CD4-positive, alpha-beta T cell treated with Interleukin-17A for 4 hours (primary cell): ENCODE measurements around the gene ASB12.
A peak's percentile ranks its signal among the peaks of the same experiment; 100 is the strongest.
"Not testable (repeated sequence)": the region's sequence is repeated elsewhere in the genome, so short reads cannot be mapped to it uniquely, and the experiment has no call there.

Source experiments
- DNase-seq: peaks from one replicate; pipeline ENCODE4 v3.0.0-alpha.2; 2020; ENCODE audit warnings: mixed read lengths

Gene ASB12, protein sequence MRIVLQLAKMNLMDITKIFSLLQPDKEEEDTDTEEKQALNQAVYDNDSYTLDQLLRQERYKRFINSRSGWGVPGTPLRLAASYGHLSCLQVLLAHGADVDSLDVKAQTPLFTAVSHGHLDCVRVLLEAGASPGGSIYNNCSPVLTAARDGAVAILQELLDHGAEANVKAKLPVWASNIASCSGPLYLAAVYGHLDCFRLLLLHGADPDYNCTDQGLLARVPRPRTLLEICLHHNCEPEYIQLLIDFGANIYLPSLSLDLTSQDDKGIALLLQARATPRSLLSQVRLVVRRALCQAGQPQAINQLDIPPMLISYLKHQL

DNA sequence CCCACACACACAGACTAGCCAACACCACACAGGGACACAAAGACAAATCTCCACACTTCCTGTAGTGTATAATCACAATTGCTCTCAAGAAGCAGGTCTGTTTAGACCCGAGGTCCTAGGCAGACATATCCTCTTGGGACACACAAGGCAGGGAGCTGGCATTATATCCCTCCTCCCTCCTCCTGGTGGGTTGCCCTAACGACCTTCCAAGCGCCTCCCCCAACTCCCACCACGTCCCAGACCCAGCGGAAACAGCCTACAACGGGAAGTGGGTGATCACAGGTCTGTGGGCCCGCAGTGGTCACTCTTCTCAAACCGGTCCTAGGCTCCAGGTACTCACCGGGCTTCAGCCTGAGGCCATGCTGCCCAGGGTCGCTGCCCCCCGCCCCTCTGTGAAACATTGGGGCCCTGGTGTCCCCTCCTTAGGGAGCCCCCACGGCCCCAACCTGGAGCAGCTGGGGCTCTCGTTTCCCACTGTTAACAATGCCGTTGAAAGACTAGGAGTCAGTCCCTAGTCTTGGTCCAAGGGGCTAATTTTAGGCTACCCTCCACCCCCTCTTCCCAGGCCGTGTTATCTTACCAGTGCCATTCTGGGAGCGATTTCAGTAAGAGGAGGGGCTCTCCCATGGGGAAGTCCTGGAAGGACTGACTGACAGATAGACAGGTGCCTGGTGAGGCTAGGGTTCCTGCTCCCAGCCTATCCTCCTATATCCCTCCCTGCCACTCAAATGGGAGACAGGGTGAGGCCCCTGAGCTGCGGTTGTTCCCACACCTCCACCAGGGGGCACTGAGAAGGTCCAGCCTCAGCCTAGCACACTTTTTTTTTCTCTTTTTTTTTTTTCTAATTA lies at the start of gene ASB12:
Gene ASB12, minus strand, starts transcription at position 485 of the 848 bp plus-strand sequence. CDS start 4,957 bp downstream, outside the sequence.
- no peak for DNase-seq

DNA sequence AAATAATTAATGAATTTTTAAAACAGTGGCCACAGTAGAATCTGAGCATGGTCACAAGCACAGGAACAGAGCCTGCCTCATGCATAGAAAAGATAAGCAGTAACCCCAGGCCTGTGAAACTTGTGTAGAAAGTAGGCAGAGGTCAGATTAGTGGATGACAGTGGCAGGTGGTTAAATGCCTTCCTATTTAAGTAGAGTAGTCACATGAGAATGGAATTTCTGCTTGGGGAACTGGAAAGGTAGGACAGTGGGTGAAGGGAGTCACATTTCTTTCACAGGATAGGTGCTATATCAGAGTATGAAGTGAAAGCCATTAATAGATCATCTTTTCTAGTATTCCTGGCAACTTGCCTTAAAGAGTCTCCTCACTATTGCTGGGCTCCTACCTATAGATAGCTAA lies 34.9 kb upstream of the ASB12 start:
- DNase-seq, result no peak

DNA sequence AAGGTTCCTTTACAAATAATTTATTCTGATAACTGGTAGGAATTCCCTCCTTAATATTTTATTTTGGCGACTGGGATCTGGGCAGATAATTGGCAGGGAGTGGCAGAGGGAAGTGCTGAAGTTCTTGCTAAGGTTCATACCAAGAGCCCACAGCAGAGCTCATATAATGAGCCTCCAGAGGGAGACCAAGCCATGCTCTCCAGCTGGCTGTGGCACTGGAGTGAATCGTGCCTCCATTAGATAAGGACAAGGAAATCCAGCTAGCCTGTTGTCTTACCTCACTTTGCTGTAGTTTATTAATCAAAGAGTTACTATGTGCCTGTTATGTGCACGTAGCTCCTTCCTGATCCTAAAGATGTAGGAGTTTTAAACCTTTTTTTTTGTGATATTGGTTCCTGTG lies 1.3 kb downstream of the ASB12 start:
- DNase-seq, result no peak

DNA sequence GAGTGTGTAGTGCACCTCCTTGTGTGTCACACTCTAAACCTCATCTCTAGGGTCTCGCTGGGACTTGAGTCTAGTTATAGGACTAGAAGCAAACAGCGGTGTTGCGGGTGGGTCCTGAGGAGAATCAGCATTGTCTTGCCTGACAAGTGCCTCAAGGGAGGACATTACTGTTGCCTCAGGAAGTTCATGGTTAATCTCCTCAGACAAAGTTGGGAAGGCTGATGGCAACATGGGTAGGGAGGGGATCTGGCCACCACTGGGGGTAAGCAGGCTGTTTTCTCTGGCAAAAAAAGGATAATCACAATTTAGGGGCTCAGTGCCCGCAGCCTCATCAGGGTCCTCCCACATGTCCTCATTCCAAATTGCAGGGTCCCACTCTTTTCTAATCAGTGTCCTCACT lies 12.4 kb downstream of the ASB12 start:
- DNase-seq, result no peak

DNA sequence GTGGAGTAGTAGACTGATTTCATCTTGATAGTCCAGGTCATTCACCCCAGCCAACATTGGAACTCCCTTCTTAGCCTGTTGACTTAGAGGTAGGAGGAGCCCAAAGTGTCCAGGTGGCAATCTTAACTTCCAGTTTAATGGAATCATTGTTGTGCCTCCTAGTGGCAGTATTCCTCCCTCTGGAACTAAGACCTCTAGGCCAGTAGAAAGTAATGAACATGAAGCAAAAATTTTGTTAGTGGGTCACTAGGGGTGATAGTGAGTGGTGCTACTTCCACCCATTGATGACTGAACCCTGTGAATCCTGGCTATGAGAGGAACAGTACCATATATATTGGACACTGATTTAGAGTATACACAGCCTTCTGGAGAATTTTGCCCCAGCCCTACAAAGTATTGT lies 16.4 kb downstream of the ASB12 start:
- not testable (repeated sequence) for DNase-seq

DNA sequence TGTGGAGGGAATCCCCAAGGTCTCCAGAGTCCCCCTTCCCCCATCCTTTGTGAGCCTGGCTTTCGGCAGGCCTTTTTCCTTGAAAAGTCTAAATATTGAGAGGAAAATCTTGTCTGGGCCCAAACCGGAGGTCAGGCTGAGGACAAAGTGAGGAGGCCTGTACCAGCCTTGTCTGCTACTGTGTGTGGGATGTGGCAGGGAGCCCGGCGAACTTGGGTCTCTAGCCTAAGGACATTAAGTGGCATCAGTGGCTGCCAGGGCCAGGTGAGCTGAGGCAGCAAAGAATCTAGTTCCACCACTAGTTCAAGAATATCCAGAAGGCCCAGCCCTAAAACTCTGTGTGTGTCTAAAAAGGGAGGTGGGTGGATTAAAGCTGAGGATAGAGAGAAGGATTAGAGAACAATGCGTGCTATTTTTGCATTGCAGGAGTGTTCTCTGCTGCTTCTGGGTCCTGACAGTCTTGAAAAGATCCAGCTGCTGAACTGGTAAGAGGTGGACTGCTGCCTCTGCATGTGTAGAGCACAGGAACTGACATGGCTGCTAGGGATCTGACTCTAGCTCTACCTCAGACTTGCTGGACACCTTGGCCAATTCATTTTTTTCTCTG lies 23.7 kb downstream of the ASB12 start:
- DNase-seq, result no peak

DNA sequence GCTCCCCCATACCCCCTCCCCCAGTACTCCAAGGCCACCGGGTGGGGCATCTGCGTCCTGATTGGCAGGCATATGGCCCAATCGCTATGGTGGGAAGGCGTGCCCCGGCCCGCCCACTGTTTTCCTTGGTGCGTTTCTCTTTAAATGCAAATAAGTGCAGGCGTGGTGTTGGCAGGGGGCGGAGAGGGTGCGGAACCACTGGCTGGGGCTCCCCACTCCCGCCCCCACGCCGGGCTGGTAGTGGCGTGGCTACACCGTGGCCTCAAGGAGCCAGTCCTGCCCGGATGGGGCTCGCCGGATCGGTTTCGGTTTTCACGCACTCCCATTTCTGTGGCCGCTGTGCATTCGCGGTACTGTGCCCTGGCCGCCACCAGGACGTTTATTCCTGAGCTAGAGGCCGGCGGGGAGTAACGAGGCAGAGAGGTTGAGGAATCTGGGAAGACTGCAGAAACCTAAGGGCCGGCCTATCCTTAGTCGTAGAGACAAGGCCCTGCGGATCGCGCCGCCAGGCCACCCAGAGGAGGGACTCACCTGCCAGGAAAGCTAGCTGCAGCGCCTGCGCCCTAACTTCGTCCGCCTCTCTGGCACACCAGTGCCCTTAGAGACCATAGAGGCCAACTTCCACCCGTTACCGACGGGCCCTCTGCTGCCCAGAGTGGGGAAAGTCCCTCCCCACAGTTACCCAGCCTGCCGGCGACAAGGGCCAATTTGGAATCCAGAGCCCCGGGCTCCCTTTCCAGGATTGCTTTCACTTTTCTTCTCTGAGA lies 24.5 kb downstream of the ASB12 start:
- peak; percentile 90 for DNase-seq

DNA sequence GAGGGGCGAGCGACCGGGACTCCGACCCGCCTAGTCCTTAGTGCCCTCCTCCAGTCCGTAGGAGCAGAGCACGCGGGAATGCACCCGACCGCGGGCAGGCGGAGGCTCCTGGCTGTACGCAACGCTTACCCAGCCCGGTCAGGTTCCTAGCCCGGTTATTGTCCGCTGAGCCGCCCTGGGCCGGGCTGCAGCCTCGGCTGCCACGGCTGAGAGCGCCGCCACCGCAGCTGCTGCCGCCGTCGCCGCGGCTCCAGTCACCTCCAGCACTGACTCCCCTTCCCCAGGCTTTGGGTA lies 25.0 kb downstream of the ASB12 start, which contains the start of gene AMER1:
Gene AMER1, minus strand, starts transcription at position 268 of the 294 bp plus-strand sequence. CDS start 12,422 bp downstream, outside the sequence.
- DNase-seq, result no peak

DNA sequence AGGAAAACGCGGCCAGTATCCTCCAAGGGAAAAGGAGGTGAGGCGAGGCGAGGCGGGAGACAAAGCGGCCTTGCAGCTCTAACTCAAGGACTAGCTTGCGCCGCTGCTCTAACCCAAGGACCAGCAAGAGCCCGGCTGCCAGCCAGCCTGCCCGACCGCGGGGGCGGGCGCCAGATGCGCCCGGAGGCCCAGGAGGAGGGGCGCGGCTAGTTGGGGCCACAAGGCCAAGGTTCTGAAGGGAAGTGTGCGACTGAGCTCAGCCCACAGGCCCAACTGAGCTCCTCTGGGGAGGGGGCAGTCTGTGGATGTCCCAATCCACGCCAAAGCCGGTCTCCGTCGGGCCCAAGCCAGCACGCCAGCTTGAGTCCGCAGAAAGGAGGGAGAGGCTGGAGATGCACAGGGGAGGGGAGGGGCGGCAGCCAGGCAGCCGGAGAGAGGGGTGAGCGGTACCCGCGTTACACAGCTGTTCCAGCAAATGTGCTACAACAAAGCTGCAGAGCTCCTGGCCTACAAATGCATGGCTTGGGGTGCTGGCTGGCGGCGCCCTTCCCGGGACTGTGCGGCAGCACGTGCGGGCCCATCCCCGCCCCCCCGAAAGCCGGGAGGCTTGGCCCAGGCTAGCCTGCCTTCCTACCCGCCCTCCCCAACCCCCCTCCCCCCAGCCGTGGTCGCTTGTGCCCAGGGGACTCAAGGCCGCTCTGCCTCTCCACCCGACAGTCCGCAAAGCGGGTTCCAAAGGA lies 25.5 kb downstream of the ASB12 start:
- DNase-seq, result peak; percentile 41

DNA sequence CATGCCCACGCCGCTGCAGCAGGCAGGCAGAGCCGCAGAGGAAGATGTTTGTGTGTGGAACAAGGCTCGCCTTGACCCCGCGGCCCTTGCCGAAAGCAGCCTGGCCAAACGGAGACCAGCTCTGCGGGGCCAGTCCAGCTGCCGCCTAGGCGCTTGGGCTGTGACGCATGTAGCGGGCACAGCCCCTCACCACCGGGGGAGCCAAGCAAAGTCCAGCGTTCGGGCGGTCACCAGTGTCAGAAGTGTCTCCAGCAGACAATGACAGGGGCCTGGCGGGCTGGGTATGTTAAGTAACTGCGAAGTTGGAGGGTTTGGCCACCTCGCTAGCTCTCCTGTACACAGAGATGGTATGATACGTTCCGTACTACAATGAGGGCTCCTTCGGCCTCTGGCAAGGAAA lies 26.2 kb downstream of the ASB12 start:
- DNase-seq, result no peak

DNA sequence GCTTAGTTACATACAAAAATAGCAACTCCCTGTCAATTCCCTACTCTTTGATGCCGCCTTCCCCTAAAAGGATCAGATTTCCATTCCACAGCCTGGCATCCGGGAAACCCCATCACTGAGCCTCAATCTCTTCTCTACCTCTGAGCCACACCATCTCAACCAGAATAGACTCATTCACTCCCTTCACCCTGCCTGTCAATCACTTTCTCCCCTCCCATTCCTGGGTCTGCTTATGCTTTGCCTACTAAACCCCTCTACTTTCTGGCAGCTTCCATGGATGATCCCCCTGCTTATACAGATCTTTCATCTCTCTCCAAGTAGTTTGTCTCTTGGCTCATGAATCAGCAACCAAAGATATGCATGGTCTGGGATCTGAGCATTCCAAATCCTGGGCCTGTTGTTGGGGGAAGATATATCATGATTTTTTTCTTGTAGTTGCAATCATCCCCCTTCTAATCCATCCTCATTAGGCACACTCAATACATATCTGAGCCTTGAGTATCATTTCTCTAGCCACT lies 27.5 kb downstream of the ASB12 start:
- no peak for DNase-seq

DNA sequence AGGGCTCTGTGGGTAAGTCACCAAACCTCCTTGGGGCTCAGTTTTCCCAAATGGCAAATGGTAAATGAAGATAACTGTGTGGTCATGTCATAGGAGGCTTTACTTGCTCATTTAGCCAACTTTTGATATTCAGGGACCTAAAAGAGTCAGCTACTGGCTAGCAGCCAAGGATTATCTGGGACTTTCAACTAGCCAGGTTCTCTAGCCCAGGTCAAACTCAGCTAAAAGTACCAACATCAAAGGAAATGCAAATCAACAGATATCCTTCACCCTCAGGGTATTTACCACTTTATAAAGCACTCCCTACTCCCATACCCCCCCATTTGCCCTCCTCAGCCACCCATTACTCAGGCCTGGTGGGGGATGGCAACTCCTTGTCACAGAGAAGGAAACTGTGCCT lies 32.4 kb downstream of the ASB12 start:
- DNase-seq, result no peak

DNA sequence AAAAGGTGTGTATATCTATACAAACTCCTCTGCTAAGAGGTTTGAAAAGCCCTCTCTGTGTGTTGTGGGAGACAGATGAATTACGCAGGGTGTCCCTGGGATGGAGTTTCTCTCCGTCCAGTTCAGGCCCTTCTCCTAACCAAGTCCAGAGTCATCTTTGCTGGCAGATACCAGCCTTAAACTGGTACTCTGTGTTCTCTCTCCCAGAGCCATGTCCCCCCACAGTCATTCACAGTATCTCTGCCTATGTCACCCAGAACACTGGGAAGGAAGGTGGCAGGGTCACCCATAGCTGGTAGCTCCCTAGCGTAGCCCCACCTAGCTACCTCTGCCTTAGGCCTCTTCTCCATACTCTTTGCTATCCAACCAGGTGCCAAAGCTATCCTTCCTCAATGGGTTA lies 33.8 kb downstream of the ASB12 start:
- no peak for DNase-seq

DNA sequence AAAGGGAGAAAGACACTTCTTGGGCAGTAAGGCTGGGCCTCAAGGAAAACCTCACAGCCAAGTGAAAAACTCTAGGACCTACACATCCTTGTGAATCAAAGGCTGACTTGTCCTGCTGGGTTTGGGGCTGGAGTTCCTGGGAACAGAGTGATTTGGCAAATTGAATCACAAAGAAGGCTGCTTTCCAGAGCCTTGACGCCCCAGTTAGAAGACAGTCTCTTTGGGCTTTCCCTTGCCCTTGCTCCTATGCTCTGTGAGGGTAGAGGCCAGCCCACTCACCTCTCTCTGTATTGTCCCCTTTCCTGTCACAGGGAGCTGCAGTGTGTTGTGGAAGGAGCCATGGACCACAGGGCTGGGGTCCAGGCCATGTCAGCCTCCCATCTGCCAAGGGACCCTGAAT lies 34.5 kb downstream of the ASB12 start:
- no peak for DNase-seq

DNA sequence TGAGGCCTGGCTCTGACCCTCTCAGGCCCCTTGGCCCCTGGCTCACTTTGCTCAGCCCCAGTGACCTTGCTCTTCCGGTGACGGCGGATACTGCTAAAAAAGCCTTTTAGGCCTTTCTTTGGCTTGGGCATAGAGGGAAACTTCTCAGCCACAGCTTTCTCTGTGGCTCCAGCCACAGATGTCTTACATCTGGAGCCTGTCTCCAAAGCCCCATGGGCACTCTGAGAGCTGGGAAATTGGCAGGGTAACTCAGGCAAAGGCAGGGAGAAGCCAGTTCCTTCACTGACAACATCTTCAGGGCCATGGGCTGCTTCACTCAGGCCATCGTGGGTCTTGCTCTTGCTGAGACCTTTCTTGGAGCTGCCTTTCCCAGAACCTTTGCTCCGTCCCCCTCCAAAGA lies 37.7 kb downstream of the ASB12 start:
- no peak for DNase-seq

DNA sequence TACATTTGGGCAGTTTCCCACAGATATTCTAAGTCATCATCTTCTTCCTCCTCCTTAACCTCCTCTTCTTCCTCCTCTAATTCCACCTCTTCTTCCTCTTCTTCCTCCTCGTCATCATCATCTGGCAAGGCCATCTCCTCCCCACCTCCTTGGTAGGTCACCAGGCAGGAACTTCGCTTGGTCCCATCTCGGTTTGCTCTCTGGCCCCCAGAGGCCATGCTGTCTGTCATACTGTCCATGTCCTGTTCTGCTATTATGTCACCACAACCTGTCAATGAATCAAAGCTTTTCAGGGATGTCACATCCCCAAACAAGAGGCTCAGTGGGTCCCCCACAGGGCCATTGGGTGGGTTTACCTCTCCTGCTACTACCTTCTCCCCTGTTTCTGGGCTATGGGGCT lies 38.4 kb downstream of the ASB12 start:
- no peak for DNase-seq

DNA sequence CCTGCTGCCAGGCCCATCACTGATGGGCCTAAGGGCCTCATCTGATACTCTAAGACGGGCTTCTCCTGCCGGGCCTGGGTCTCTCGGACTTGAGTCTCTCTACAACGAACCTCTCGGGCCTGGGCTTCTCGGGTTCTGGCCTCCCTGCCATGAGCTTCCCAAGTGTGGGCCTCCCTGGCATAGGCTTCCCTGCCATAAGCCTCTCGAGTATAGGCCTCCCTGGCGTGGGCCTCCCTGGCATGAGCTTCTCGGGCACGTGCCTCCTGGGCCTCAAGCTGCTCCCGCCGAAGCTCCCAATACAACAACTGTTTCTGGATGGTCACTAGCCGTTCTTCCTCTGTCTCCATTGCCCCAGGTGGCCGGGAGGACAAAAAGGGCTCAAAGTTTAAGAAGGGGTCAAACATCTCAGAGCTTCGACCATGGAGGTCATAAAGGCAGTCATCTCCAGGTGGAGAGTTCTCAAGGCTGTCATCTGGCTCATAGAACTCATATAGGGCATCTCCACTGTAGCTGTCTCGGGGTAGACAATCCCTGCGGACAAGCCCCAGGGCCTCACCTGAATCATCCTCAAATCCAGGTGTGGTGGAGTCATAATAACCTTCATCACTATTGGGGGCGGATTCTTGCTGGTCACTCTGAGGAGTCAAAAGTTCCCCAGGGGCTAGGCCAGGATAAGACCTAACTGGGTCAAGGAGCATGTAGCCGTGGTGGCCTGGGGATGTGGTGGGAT lies 39.0 kb downstream of the ASB12 start:
- no peak for DNase-seq

DNA sequence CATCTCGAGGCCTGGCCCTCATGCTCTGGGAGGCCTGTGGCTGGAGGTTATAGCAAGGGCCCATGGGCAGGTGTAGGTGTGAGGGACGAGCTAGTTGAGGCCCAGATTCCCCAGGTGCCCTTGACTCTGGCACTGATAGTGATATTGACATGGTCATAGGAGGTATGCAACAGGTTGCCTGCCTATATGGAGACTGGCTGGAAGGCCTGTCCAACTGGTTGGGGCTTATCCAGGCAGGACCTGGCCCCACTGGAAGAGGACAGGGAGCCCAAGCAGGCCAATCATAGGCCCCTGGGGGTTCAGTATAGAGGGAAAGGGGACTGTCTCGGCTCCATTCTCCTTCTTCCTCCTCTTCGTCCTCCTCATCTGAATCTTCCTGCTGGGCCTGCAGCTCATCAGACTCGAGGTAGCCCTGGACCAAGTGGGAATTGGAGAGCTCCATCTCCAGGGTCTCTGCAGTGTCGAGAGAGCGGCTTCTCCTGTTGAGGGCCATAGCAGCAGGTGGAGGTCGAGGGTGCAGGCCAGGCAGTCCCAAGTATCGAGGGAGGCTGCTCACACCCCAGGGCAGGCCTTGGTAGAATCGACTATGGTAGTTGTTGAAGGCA lies 40.2 kb downstream of the ASB12 start:
- DNase-seq, result no peak

DNA sequence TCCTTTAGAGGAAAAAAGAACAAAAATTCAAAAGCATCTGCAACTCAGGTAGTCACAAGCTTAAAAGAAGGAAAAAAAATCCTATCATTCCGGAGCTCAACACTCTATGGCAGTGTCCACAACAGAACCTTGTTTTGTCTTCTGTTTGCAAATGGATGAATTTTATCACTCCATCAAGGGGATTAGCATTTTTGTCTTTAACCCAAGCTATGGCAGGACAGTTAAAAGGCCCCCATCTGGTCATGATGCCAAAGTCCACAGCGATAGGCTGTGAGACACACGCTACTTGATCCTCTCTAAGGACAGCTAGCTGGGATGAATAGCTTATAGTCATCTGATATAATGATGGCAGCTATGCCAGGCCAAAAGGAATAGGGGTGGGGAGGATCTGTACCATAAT lies 41.5 kb downstream of the ASB12 start:
- no peak for DNase-seq

DNA sequence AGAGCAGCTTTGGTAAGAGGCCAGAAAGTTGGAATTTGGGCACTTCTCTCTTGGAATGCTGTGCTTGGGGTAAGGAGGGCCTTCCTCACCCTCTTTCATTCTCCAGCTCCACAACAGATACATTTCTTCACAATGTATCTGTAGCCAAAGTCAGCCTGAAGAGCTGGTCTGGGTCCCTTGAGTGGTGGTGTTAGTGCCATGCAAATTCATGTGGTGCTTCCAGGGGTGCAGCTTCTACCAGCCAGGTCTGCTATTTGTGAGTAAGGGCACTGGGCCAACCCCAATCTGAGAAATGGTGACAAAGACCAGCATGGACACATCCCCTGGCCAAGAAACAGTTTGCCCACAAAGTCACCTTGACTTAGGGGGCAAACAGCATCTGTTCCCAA lies 42.7 kb downstream of the ASB12 start:
- DNase-seq, result no peak
